HepG2 (cell line): ENCODE data around the gene OSBPL10. TPM values are rescaled to one million over a fixed set of nuclear protein-coding genes. Genes with fewer than 3 reads are reported as not detected.
A peak's percentile ranks its signal among the peaks of the same experiment; 100 is the strongest.

Source experiments
- CENPBD1 ChIP-seq: sonication (generic); formaldehyde crosslinking; IDR thresholded peaks from 2 replicates; pipeline ENCODE4 v1.8.0; 2022; ENCODE audit warnings: missing genetic modification reagents, low read depth, mild to moderate bottlenecking, borderline replicate concordance
- GTF2F1 ChIP-seq: fragments of 150-350 bp; IDR thresholded peaks from 2 replicates; pipeline ENCODE4 v1.6.1; 2014; ENCODE audit warnings: low read length
- HIC2 ChIP-seq: sonication (generic); formaldehyde crosslinking; IDR thresholded peaks from 2 replicates; pipeline ENCODE4 v1.9.0; 2022; ENCODE audit warnings: low read depth, missing genetic modification reagents
- HNF4G ChIP-seq, 2 experiments: sonication (generic) in 1 of 2; formaldehyde crosslinking in 1 of 2; IDR thresholded peaks; 2 replicates each; pipeline versions ENCODE4 v1.4.0 to v1.6.1; 2011 to 2020; ENCODE audit warnings: borderline replicate concordance in 2 of 2, low read depth in 2 of 2, mild to moderate bottlenecking in 2 of 2, low read length in 1 of 2, missing genetic modification reagents in 1 of 2, moderate library complexity in 1 of 2
- HNRNPUL1 ChIP-seq: fragments of 200-400 bp; formaldehyde crosslinking; IDR thresholded peaks from 2 replicates; pipeline ENCODE4 v1.6.1; 2017; ENCODE audit warnings: low read depth, mild to moderate bottlenecking, low read length, moderate library complexity
- KMT2B ChIP-seq: IDR thresholded peaks from 2 replicates; pipeline ENCODE4 v1.6.1; 2016; ENCODE audit warnings: missing genetic modification reagents, missing compliant biosample characterization
- PHF8 ChIP-seq: sonication (generic); formaldehyde crosslinking; IDR thresholded peaks from 2 replicates; pipeline ENCODE4 v1.5.0; 2020; ENCODE audit warnings: missing genetic modification reagents
- REST ChIP-seq, 2 experiments: IDR thresholded peaks; 2 replicates each; pipeline ENCODE4 v1.6.1; 2011 to 2012; ENCODE audit warnings: low read length in 2 of 2, borderline replicate concordance in 1 of 2, low read depth in 1 of 2, mild to moderate bottlenecking in 1 of 2, moderate library complexity in 1 of 2
- SMAD9 ChIP-seq: sonication (generic); formaldehyde crosslinking; IDR thresholded peaks from 2 replicates; pipeline ENCODE4 v1.5.1; 2020; ENCODE audit warnings: mild to moderate bottlenecking, missing genetic modification reagents
- SP4 ChIP-seq: sonication (generic); formaldehyde crosslinking; IDR thresholded peaks from 2 replicates; pipeline ENCODE4 v1.8.1; 2023; ENCODE audit warnings: mild to moderate bottlenecking, missing genetic modification reagents
- XRCC5 ChIP-seq: fragments of 200-400 bp; formaldehyde crosslinking; optimal IDR thresholded peaks from 2 replicates; pipeline ENCODE3; 2017; ENCODE audit warnings: mild to moderate bottlenecking, low read length
- ZBTB37 ChIP-seq: sonication (generic); formaldehyde crosslinking; IDR thresholded peaks from 2 replicates; pipeline ENCODE4 v1.4.0; 2020; ENCODE audit warnings: mild to moderate bottlenecking, missing genetic modification reagents
- ZNF30 ChIP-seq: sonication (generic); formaldehyde crosslinking; IDR thresholded peaks from 2 replicates; pipeline ENCODE4 v1.5.0; 2020; ENCODE audit warnings: mild to moderate bottlenecking, missing genetic modification reagents
- ZNF547 ChIP-seq: sonication (generic); formaldehyde crosslinking; IDR thresholded peaks from 2 replicates; pipeline ENCODE4 v1.5.1; 2020; ENCODE audit warnings: mild to moderate bottlenecking, missing genetic modification reagents
- ZNF639 ChIP-seq: conservative IDR thresholded peaks from 2 replicates; pipeline ENCODE4 v1.6.1; 2018; ENCODE audit warnings: missing genetic modification reagents
- ZNF775 ChIP-seq: sonication (generic); formaldehyde crosslinking; IDR thresholded peaks from 2 replicates; pipeline ENCODE4 v1.4.0; 2020; ENCODE audit warnings: missing genetic modification reagents, mild to moderate bottlenecking, moderate library complexity, borderline replicate concordance
- polyA plus RNA-seq, 8 experiments: library from polyadenylated mRNA; depleted of rRNA in 3 of 8; stranded (reverse) in 7 of 8; unstranded in 1 of 8; fragments of >200 nt; fragmentation: Illumina TruSeq in 4 of 8; extraction: Trizol in 4 of 8; gene quantifications; 2 replicates each; pipeline versions ENCODE4 v1.2.1 to v1.2.3, GENCODE V29; 2011 to 2016; ENCODE audit warnings: low read depth in 4 of 8, missing spikeins in 1 of 8, mixed read lengths in 1 of 8; ENCODE audit not compliant: insufficient read depth in 1 of 8
- total RNA-seq, 5 experiments: library from RNA; depleted of rRNA; stranded (reverse); fragments of >200 nt; fragmentation: Illumina TruSeq; extraction: Trizol; gene quantifications; 2 replicates each; pipeline ENCODE4 v1.2.3, GENCODE V29; 2016; ENCODE audit warnings: low read depth in 1 of 5

Gene OSBPL10
- total and polyA plus RNA-seq, 2 of the 13 experiments (the other 11 are each of a cell fraction or from before 2014, with no cell fraction given): 10.3 to 28.6 TPM

- TF ChIP-seq HNF4G (IDR thresholded peaks at IDR 0.05; ENCODE audit: borderline replicate concordance, low read depth, low read length): no peak
- TF ChIP-seq HNF4G (CRISPR knock-in tag; IDR thresholded peaks at IDR 0.05; ENCODE audit: borderline replicate concordance, low read depth): 0 out of 2 replicates have a peak, but pooled peaks have one; percentile 2
- TF ChIP-seq KMT2B (CRISPR knock-in tag): peak; percentile 49; the same call in 1 of the 2 replicates
- TF ChIP-seq ZNF639 (CRISPR knock-in tag): no peak
- TF ChIP-seq CENPBD1 (CRISPR knock-in tag): no peak
- TF ChIP-seq SP4 (CRISPR knock-in tag): peak; percentile 17; the same call in 1 of the 2 replicates
- no peak for TF ChIP-seq HNRNPUL1
- TF ChIP-seq ZNF547: no peak
- no peak for TF ChIP-seq ZNF30
- TF ChIP-seq SMAD9 (CRISPR knock-in tag): no peak; the same call in 1 of the 2 replicates
- TF ChIP-seq GTF2F1: no peak
- TF ChIP-seq HIC2 (CRISPR knock-in tag): no peak
- TF ChIP-seq ZBTB37 (CRISPR knock-in tag): no peak
- peak; percentile 9 for TF ChIP-seq XRCC5
- no peak for TF ChIP-seq ZNF775 (CRISPR knock-in tag)
- TF ChIP-seq REST (IDR thresholded peaks at IDR 0.05; ENCODE audit: borderline replicate concordance in 1 of 2, low read depth in 1 of 2, low read length in 2 of 2): no peak
- peak; percentile 62 for TF ChIP-seq PHF8
Observed at GRCh38 chr3:31981206-31982181, at the start of gene OSBPL10, which contains the start of gene ZNF860 (continued).
